ENCODE data around the gene TFEB.

The TFEB gene

DNA sequence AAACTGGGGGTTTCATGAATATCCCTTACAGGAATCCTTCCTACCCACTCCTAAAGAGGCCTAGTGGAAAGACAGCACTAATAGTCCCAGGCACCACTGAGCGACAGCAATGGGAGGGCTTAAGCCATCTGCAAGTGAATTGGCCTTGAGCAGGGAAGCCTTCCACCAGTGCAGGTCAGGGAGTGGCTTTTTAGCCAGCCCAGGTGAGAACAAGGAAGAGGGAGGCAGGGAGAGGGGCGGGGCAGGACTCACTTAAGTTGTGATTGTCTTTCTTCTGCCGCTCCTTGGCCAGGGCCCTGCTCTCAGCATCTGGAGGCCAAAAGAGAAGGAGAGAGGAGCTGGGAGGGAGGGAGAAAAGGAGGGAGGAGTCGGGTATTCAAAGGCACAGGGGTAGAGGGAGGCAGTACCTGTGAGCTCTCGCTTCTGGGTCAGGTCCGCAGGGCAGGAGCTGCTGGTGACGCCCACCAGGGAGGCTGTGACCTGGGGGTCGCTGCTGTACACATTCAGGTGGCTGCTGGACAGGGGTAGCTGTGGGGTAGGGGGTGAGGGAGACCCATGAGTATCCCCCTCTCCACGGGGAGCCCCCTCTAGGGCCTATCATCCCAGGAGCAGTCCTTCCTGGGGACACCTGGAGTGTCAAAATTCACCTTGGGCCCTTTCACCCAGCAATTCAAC, 47.8 kb downstream of the TFEB start:
- DNase-seq, result no peak

DNA sequence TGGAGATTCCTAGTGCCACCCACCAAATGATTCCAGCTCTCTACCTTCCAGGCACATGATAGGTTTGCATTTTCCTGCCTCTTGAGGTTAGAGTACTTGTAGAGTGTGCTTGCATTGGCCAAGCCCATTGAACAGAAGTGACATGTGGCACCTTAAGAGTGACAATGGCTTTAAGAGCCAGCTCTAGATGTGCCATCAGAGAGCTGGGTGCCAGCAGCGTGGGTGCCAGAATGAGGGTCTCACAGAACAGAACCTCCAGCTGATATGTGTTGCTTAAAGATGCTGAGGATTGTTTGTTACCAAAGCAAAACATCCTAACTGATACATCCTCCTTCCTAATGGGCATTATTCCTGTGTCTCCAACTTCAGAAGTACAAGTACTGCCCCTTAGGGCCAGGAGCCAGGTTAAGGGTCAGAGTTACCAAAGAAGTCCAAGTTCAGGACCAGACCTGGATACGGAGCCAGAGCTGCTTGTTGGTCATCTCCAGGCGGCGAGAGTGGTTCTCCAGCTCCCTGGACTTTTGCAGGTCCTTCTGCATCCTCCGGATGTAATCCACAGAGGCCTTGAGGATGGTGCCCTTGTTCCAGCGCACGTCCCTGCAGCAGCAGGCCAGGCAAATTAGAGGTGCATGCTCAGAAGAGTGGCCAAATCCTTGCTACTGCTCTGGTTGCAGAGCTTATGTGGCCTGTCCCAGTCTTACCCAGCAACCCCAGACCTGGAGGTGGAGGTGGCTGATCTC, 49.6 kb downstream of the TFEB start:
- no peak for DNase-seq

DNA sequence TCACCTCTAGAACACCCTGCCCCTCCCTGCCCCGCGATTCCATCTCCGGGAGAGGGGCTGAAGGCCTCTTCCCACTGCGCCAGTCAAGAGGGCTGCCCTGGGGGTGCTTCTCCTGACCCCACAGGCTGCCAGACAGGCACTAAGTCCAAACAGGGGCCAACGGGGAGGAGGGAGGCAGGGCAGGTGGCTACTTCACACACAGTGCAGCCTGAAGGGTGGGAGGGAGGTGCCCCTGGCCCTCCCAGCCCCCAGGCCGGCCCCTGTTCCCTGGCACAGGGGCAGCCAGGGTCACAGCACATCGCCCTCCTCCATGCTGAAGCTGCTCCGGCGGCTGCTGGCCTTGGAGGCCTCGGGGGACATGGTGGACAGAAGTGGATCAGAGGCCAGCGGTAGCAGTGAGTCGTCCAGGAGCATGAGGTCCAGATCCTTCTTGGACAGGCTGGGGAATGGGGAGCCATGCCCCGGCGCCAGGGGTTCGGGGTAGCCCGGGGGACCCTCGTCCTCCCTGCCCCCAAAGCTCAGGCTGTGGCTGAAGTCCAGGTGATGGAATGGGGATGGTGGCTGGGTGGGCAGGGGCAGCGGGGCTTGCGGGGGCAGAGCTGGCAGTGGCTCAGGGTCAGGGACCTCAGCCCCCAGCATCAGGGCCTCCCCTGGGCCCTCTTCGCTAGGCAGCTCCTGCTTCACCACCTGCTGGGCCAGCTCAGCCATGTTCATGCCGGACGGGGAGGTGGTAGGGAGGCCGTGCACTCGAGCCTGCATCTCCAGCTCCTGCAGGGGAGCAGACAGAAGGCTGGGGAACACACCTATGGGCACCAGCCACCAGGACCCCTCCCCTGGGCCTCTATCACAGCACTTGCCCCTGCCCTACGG, 50.9 kb downstream of the TFEB start:
- no peak for DNase-seq

DNA sequence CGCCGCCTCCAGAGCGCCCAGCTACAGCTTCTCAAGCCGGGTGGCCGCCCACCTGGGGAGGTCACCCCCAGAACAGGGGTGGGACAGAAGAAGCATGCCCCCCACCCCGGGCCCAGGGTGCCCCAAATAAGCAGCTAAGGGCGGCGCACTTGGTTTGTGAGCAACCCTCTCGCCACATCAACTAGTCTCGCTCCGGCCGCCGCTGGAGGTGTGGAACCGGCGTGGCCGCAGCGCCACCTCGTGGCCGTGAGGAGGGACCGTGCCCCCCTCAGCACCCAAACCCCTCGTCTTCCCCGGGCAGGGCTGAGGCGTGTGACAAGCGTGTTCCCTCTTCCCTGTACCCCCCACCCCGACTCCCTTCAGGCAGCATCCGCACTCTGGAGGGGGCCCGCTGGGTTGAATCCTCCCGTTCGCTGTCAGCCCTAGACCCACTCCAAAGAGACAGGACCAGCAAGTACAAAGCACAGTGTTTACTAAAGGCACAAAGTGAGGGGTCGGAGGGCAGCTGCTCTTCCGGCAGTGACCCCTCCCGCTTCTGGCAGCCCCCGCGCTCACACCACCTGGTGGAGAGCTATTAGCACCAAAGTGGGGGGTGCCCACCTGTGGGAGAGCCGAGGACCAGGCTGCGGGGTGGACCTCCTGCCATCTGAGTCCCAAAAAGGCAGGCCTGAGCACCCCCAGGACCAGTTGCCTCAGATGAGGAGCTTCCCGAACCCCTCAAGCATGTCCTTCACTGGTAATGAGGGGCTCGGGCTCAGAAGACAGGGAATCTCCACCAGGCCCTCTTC, 51.7 kb downstream of the TFEB start:
- peak; percentile 86 for DNase-seq

DNA sequence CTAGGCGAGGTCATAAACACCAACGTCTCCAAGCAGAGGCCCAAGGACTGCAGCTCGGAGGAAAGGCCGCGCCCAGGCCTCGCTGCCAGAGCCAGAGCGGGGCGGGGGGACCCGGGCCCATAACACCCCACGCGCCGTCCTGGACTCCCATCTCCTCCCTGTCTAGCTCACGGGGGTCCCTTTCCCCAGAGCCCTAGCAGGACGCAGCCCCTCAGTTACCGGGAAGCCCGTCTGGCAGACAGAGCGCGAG, 52.2 kb downstream of the TFEB start:
- DNase-seq, result no peak

DNA sequence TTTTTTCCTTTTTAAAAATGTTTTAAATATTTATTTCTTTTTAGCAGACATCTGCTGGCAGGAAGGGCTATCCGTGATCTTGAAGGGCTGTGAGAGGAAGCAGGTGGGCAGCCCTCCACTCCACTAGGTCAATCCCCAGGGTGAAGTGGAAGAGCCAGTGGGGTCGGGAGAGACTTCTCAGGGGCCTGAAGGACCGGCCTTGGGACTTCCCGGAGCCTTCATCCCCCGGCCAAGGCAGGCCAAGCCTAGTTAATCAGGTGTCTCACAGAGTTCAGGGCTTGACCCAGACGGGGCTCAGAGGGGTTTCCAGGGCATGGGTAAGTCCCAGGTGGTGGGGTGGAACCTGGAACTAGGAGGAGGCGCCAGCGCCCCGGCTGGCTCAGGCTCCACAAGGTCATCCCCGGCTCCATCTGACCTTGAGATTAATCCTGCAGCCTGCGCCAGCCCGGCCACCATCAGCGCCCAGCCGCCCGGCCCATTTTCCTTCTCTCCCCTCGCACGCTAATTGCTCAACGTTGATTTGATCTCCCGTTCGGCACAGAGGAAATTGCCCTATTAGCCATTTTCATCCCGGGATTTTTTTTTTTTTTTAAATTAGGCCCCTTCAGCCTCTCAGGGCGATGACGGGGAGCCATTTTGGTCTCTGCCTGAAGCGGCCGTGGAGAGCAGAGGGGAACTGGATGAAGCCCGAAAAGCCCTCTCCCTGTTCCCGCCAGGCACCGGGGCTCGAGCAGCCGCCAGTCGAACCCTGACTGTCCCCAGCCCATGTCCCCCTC, 52.7 kb downstream of the TFEB start:
- peak; percentile 30 for DNase-seq

DNA sequence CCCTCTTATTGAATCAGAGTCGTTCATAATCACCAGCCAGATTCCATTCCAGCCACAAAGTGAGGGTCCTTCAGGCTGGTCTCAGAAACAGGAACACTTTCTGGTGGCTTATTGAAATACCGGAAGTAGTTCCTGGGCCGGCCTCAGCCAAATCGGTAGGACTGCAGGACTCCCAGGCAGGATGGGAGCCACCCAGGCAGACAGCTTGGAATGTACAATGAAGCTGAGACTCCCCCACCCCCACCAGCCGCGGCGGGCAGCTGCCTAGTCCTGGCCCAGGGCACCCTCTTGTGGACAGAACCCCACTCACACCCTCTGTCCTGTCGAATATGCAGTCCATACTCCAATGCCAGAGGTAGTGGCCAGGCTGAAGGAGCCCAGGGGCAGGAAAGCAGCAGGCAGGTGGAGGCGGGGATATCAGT, 53.3 kb downstream of the TFEB start:
- peak; percentile 92 for DNase-seq

DNA sequence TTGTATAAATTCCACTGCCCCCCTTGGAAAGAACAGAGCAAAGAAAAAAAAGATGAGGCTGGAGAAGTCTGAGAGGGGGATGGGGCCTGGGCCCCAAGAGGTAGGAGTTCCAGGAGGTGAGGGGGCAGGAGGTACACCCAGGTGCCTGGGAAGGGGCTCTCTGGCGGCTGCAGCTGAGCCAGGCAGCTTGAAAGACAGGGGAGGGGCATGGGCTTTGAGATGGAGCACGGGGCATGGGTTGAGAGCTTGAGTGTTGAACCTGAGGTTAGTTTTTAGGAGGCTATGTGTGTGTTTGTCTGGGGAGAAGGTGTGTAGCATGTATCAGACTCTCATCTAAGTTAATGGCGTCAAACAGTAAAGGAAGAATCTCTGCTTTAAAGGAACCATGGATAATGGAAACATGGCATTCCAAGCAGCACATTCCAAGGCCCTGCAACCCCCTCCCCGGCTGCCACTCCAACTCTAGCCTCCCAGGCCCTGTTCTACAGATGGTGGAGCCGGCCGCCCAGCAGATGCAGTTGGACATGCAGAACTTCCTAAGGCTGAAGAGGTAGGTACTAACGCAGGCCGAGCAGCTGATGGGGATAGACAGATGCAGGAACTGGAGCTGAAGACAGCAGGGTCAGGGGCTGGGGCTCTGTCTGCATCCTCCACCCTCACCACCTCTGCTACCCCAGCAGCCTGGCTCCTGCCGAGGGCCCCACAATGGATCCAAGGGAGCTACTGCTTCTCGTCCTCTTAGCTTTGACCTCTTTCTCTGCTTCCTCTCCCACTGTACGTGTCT, 55.0 kb downstream of the TFEB start:
- no peak for DNase-seq

DNA sequence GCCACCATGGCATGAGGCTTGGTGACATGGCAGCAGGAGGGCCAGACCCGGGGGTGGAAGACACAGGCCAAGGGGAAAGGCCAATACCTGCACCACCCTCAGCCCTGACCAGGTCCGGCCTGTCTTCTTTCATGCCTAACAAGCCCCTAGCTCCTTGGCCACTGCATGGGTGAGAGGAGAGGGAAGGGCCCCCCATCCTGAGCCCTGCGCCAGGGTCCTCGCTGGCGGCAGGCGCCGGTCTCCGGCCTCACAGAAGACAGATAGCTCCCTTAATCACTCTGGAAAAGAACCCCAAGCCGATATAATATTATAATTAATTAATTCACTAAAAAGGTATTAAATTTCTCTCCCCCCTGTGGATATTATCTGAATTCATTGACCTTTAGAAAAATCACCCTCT, 55.7 kb downstream of the TFEB start:
- no peak for DNase-seq

DNA sequence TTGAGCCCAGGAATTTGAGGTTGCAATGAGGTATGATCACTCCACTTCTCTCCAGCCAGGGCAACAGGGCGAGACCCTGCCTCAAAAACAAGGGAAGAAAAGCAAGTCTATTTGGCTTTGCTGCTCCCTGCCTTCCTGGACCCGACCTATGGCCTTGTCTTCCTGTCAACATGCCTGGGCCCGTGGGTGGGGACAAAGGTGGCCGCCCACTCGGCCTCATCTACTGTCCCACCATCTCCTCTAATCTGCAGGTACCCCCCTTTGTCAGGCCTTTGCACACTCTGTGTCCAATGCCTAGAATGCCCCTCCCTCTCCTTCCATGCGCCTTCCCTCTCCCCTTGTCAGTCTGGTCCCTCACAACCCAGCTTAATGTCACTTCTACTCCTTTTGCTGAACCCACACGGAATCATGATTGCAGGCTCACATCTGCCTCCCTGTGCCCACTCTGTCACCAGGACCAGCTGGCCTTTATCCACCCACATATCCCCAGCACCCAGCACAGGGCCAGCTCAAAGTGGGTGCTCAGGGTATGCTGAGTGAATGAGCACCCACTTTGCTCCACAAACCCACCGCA, 56.8 kb downstream of the TFEB start:
- DNase-seq, result no peak

DNA sequence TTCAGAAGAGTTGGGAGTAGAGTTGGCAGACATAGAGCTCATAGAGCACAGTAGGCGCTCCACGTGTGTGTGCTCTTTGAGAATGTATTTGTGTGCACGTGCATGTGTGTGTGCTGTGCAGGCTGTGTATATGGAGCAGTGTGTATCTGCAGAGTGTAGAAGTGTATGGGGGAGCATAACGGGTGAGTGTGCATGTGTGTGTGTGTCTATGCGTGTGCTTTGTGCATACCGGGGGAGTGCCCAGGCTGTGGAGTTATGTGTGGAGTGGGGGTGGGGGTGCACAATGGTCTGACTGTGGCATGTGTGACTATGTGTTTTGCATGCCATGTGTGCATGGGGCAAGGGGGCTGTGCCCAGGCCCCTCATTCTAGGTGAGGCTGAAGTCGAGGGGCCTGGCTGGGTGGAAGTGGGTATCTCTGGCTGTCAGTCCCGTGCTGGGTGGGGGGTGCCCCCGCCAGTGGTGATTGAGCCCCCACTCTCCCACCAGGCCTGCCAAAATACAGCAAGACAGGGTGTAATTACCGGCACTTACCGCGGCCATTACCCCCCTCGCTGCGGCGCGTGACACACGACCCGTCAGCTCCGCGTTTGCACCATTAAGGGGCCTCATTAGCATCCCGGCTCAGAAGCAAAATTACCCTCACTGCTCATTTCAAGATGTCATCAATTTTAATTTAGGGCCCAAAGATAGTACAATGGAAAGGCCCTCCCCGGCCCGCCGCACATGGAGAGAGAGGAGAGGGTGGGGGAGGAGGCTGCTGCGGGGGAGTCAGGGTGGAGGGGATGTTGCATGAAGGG, 58.1 kb downstream of the TFEB start:
- no peak for DNase-seq

DNA sequence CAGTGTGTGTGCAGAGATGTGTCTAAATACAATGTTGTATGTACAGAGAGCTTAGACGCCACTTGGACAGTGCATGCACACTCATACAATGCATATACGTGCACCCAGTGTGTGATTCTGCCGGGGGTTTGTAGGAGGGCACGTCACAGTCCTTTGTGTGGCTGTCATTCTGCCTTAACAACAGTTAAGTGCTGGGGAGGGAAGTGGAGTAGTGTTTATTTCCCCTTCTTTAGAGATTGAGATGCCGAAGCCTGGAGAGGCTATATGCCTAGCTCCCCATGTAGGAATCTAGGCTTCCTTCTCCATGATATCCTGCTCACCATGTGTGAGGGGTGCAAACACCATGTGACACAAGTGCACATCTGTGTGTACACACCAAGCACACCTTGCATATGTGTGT, 59.0 kb downstream of the TFEB start:
- DNase-seq, result no peak

DNA sequence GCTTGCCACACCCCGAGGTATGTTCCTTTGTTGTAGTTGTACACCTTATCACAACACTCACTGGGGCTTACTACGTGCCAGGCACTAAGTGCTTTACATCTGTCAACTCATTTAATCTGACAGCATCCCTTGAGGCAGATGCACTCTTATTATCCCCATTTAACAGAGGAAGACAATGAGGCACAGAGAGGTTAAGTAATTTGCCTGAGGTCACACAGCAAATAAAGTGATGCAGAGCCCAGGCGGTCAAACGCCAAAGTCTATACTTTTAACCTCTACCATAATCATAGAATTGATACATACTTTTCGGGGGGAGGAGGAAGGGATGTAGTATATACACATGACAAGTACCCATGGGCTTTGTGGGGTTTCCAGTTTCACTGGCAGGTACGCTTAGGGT, 59.4 kb downstream of the TFEB start:
- DNase-seq, result no peak

DNA sequence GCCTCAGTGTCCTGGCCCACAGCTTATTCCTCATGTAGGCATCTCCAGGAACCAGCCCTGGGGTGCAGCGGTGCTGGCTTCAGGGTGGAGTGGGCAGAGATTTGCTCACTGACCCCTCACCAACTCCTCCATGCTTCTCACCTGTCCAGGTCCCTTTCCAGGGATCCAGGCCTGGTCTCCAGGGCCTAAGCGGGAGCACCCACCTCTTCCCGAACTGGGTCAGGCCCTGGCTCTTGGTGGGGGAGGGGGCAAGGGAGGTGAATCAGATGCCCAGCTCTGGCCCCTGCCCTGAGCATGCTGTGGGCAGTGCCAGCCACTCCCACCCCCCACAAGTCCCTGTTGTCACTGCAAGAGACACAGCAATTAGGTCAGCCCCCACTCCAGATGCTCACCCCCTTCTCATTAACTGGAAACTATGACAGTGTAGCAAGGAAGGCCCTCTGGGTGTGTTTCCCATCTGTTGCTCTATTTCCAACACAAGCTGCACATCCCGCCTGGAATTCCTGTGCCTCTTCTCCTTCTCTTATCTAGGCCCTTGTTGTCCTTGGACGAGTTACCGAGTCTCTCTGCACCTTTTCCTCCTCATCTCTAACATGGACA, 60.1 kb downstream of the TFEB start:
- no peak for DNase-seq

DNA sequence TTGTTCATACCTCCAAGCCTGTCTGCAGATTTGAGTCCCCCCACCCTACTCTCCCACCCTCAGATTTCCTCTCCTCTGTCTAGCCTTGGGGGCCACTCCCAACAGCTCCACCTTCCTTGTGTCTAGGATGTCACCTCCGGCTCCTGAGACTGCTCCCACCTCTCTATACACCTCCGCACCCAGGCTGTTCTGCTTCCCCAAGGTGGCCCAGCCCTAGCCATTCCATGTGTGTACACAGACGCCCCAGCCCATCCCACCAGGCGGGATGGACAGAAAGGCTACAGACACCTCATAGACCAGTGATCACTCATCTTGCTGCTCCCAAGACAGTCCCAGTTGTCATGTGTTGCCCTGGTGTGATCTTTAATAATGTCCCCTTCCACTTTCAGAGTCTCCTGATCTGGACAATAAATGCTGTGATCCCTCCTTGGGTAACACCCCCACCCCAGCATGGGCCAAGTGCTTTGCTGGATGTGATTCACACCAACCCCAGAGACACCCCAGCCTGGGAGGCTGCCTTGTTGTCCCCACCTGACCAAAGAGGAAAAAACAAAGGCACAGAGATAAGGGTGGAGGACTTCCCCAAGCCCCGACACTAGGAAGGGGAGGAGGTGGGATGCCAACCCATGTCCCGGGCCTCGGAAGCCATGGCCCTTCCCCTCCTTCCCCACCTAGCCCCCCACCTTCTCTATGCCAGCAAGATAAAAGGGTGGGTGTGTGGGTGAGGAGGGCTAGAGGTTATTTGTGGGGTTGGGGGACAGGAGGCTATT, 61.0 kb downstream of the TFEB start:
- DNase-seq, result no peak

DNA sequence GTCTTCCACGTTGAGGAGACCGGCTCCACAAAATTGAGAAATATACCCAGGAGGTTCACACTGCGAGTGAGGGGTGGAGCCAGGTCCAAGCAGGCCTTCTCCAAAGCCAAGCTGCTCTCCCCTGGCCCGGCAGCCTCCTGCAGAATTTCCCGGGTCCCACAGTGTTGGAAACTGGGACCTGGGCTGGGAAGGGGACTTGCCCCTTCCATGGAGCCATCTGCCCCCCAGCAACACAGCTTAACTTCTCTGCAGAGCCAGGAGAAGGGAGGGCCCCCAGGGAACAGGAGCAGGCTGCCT, 61.8 kb downstream of the TFEB start:
- DNase-seq, result no peak

DNA sequence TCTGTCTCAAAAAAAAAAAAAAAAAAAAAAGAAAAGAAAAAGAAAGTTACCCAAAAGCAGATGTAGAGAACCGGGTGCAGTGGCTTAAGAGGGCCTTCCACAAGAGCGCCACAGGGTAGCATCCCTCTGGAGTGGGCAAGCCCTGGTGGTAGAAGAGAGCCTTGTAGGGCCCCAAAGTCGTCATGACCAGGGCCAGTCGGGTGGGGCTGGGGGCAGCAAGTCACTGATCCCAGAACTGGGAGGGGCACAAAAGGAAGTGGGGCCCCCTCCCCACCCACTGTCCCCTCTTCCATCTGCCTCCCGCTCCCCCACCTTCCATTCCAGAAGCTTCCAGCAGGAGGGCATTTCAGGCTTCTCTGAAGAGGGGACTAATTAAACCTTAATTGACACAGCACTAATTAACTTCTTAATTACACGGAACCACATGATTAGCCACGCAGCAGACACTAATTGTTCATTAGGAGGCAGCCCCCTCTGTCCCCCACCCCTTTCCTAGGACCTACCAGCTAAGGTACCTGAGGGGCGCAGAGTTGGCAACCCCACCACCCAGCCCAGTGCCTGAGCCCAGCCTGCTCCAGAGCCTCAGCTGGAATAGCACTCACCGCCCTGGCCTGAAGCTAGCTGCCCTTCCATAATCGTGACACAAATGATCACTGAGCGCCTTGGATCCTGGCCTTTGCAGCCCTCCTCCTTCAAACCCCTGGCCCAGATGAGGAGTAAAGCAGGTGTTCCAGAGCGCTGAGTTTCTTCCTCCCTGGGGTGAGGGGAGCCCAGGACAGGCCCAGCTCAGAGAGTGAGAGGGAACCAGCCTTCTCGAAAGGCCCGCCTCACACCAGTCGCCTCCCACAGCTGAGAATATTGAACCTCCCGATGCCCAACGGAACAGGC, 62.3 kb downstream of the TFEB start:
- no peak for DNase-seq

DNA sequence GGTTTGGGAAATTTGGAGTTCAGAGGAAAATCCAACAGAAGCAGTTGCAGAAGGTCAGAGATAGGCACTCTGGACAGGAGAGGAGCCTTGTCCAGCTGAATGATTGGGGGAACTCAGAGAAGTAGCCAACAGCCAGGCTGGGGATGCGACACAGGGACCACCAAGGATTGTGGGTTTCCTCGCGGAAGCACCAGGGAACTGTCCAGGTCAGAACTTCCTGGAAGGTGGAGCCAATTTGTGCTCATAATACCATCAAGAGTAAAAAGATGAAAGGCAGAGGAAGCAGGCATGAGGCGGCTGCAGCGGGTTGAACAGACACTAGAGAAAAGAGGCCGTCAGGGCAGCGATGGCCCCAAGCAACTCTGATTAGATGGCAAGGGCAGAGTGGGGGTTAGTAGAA, 63.4 kb downstream of the TFEB start:
- DNase-seq, result no peak
